GM18867 (cell line): ENCODE data around the gene TSPAN4.

Experiments
- ATAC-seq: cut with Tn5 transposase; IDR thresholded peaks from one replicate; pipeline ENCODE4 v1.9.1; 2021; ENCODE audit warnings: mild to moderate bottlenecking, moderate library complexity; ENCODE audit not compliant: unreplicated experiment

Gene TSPAN4

GRCh38 chr11:862696-863022 is 20.0 kb downstream of the TSPAN4 start:
- no peak for ATAC-seq

- ATAC-seq, result no peak
These were observed 20.6 kb downstream of the TSPAN4 start for GRCh38 chr11:863023-863909.

- ATAC-seq, result no peak
These were observed 21.5 kb downstream of the TSPAN4 start for GRCh38 chr11:863910-864827.

GRCh38 chr11:864898-865297 is 22.2 kb downstream of the TSPAN4 start:
- ATAC-seq, result no peak

- ATAC-seq, result no peak
These were observed 23.1 kb downstream of the TSPAN4 start for GRCh38 chr11:865462-866430.

- no peak for ATAC-seq
These were observed 23.8 kb downstream of the TSPAN4 start for GRCh38 chr11:866481-866880.

- ATAC-seq, result no peak
These were observed 25.3 kb downstream of the TSPAN4 start for GRCh38 chr11:867856-868358.

GRCh38 chr11:868394-868793 is 25.7 kb downstream of the TSPAN4 start:
- ATAC-seq, result no peak

GRCh38 chr11:868802-869201 is 26.1 kb downstream of the TSPAN4 start:
- no peak for ATAC-seq

- ATAC-seq, result no peak
These were observed 26.9 kb downstream of the TSPAN4 start for GRCh38 chr11:869399-870126.

- no peak for ATAC-seq
These were observed 27.4 kb downstream of the TSPAN4 start for GRCh38 chr11:870127-870413.

- ATAC-seq, result no peak
These were observed 27.8 kb downstream of the TSPAN4 start for GRCh38 chr11:870418-870817.

- no peak for ATAC-seq
These were observed 28.8 kb downstream of the TSPAN4 start for GRCh38 chr11:871472-871871.

GRCh38 chr11:872799-873198 is 30.1 kb downstream of the TSPAN4 start:
- ATAC-seq, result no peak

- no peak for ATAC-seq
These were observed 31.1 kb downstream of the TSPAN4 start for GRCh38 chr11:873706-874105.

GRCh38 chr11:875203-875602 is 32.6 kb downstream of the TSPAN4 start:
- ATAC-seq, result no peak

- no peak for ATAC-seq
These were observed 33.2 kb downstream of the TSPAN4 start for GRCh38 chr11:875769-876301.

- no peak for ATAC-seq
These were observed 33.9 kb downstream of the TSPAN4 start for GRCh38 chr11:876545-876944.

GRCh38 chr11:877565-877964 is 34.9 kb downstream of the TSPAN4 start:
- no peak for ATAC-seq

- no peak for ATAC-seq
These were observed 37.8 kb downstream of the TSPAN4 start for GRCh38 chr11:880447-880846.
